Stimulated activated CD4-positive, alpha-beta T cell treated with anti-CD3 and anti-CD28 coated beads, Interleukin-2, amount 100 ng/mL, for 48 hours (primary cell): Measurements from ENCODE around the gene YTHDF1.
"Not testable (repeated sequence)": the region's sequence is repeated elsewhere in the genome, so short reads cannot be mapped to it uniquely, and the experiment has no call there.

Experiments
- DNase-seq, 2 donors: peaks; one replicate each; pipeline ENCODE4 v3.0.0-alpha.2; 2020

Gene YTHDF1

GRCh38 chr20:63216041-63216848, at the start of gene YTHDF1:
Gene YTHDF1, minus strand, starts transcription at chr20:63216131. Its CDS starts 239 bp downstream, at chr20:63215892.
- peak; percentile 93 to 94 for DNase-seq

DNA sequence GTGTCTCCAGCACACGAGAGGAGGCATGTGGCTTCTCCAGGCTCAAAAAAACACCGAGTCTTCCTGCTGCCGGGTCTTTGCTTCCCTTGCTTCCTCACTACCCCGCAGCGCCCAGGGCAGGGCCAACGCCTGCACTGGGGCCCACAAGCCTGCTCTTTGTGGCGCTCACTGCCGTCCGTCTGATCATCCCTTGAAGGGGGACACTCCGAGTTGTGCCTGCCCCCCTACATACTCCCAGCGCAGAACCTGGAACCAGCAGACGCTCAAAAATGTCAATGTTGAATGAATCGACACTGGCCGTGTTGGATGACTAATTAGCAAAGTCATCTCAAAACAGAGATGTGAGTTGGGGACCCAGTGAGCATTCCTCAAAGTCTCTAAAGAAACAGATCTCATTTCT, 48.6 kb upstream of the YTHDF1 start:
- no peak for DNase-seq

DNA sequence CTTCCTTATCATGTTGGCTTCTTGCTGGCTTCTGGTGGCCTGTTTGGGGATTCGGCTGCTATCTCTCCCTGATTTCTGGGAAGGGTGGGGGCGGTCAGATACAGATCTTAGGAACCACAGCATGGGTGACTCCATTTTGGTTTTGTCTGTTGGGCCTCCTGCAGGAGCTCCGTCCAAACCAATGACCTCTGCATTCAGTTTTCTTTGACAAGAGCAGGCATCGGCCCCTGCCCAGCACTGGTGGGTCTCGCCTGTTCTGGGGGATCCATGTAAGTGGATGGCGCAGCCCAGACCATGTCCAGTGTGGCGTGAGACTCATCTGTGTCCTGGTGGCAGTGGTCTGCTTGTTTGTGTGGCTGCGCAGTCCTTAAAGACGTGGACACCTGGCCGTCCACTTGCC, 48.1 kb upstream of the YTHDF1 start:
- no peak for DNase-seq

- no peak for DNase-seq
Measured at GRCh38 chr20:63262836-63263235, 46.9 kb upstream of the YTHDF1 start.

DNA sequence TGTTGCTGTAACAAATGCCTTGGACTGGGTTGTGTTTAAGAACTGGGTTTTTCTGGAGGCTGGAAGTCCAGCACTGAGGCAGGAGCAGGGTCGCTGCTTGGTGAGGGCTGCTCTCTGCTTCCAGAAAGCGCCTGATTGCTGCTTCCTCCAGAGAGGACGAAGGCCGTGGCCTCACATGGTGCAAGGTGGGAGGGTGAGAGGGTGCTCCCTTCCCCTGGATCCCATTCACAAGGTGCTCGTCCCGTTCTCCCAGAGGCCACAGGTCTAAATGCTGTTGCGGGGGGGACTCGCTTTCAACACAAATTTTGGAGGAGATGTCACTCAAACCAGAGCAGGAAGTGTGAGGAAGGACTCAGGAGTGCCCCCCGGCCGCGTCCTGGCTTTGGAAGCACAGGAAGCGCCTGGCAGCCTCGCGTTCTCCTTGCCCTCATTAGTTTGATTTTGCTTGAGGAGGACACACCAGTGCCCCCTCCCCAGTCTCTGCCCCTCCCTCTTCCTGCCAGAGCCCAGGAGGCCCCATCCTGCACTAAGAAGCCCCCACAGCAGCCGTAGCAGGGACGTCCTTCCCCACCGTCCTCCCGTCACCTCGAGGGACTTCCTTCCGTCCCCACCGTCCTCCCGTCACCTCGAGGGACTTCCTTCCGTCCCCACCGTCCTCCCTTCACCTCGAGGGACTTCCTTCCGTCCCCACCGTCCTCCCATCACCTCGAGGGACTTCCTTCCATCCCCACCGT, 46.0 kb upstream of the YTHDF1 start:
- no peak for DNase-seq

DNA sequence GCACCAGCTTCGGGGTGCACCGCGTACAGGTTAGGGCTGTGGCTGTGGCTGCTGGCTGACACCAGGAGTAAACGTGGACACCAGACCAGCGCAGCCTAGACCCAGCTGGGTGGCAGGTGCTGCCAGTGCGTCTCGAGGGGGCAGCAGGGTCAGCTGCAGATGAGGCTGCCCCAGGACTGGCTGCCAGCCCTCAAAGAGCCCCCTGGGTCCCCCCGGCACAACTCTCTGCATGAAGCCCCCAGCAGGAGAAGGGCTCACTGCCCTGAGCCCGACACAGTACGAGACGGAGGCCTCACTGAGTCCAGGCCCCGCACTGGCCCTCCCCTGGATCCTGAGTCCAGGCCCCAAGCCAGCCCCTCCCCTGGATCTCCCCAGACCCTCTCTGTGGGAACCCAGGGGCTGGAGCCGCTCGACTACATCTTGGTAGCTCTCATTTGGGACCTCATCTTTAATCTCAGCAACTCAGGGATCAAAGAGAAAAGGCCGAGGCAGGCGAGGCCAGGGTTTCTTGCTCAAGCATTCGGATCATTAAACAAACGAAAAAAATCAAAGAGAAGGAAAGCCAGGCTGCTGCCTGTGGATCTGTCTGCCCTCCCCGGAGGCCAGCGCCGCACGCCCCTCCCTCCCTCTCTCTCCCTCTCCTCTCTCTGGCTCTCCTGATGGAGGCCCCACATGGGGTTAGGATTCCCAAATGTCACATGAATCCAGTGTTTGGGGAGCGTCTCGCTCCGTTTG, 45.3 kb upstream of the YTHDF1 start:
- DNase-seq = no peak

- DNase-seq = no peak
Measured at GRCh38 chr20:63260521-63260920, 44.6 kb upstream of the YTHDF1 start.

DNA sequence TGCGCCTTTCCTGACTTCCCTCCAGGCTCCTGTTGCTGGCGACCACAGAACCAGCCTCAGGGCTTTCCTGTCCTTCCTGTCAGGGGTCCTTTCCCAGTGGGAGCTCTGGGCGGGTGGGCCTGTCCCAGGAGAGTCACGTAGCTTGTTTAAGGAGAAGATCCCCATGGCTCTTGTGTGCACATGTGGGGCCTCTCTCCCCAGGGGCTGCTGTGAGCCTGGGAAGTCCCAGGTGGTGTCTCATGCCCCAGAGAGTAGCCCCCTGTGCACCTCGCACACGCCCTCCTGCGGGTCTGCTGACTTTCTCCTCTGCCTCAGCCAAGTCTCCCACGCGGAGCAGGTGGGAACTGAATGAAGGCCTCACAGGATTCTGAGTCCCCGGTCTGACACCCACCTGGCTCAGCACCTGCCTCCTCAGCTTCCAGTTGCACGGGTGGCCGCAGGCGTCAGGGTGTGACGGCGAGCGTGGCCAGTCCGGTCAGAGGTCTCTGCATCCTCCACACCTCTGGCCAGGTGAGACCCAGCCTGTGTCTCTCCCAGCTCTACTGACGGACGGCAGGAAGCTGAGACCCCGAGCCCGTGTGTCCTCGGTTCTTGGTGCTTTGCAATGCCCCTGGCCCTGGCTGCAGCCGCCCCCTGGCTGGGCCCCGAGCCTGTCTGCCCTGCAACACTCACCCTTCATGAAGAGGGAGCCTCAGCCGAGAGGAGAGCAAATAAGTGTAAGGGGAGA, 44.0 kb upstream of the YTHDF1 start:
- DNase-seq = no peak

DNA sequence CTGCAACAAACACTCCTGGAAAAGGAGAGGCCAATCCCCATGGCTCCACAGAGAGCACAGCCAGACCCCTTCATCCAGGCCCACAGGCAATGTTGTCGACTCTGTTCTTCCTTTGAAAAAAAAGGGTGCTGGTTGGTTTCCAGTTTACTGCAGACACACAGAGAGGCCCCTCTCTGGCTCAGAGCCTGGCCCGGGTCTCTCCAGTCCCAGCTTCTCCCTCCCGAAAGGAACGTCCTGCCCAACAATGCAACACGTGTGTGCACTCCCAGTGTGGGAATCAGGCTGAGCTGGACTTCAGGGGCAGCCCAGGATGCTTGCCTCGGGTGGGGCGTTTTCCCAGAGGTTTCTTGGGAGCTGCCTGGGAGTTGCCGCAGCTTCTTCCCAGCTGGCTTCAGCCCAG, 42.9 kb upstream of the YTHDF1 start:
- no peak for DNase-seq

DNA sequence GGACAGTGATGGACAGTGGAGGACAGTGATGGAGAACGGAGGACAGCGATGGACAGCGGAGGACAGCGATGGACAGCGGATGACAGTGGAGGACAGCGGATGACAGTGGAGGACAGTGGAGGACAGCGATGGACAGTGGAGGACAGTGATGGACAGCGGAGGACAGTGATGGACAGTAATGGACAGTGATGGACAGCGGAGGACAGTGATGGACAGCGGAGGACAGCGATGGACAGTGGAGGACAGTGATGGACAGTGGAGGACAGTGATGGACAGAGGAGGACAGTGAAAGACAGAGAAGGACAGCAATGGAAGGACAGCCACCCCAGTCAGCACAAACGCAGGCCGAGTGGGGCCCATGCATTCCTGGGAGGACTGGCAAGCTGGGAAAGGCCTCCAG, 41.7 kb upstream of the YTHDF1 start:
- DNase-seq = no peak

- no peak for DNase-seq
Measured at GRCh38 chr20:63256954-63257353, 41.0 kb upstream of the YTHDF1 start.

DNA sequence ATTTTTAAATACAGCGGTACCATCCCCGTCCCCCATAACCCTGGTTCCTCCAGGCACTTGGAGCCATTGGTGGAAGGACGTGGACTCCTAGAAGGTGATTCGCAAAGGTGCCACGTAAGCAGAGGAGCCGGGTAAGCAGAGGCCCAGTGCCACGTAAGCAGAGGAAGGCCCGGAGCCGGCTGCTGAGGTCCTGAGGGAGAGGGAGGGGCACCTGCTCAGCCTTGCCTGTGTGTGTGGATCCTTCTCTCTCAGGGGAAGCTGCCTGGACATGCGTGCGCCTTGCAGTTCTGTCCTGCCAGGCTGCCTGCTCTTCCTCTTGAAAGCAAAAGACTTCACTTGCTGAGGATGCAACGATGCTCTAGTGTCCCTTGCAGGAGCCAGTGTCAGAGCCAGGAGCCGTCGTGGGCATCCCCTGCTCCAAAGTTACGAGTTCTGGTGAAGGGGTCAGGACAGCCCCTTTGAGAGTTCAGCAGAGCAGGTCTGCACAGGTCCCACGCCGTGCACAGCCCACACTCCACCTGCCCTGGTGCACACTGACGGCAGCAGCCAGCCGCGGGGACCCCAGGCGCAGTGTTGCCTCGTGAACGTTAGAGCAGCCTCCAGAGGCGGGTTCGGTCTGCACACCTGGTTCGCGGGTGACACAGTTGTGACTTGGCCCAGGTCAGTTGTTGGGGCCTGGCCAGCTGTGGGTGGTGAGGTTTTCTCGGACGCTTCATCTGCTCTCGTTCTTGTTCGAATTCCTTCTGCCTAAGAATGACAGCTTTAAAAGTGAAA, 40.2 kb upstream of the YTHDF1 start:
- no peak for DNase-seq

GRCh38 chr20:63254606-63255384, 38.9 kb upstream of the YTHDF1 start:
- DNase-seq = no peak

DNA sequence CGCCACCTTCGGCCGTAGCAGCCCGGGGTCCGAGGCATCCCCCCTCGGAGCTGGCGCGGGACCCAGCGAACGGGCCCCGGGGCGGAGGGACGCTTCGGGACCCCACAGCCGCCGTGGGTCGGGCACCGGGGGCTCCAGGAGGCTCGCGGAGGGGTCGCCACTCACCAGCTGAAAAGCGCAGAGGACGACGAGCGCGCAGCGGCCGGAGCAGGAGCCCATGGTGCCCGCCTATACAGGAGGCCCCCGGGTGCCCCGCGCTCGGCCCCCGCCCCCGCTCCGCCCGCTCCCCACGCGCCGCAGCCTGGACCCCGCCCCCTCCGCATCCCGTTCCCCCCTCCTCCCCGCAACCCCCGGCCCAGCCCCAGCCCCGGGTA, 38.3 kb upstream of the YTHDF1 start, which contains the start of gene NKAIN4:
Gene NKAIN4 (minus strand): TSS at position 232 of the 374 bp plus-strand sequence. CDS start 13 bp downstream, at position 219.
- DNase-seq = no peak

- DNase-seq = no peak
Measured at GRCh38 chr20:63253438-63254231, 37.7 kb upstream of the YTHDF1 start.

- no peak for DNase-seq
Measured at GRCh38 chr20:63253065-63253437, 37.1 kb upstream of the YTHDF1 start.

GRCh38 chr20:63252284-63252711, 36.4 kb upstream of the YTHDF1 start:
- DNase-seq = no peak

DNA sequence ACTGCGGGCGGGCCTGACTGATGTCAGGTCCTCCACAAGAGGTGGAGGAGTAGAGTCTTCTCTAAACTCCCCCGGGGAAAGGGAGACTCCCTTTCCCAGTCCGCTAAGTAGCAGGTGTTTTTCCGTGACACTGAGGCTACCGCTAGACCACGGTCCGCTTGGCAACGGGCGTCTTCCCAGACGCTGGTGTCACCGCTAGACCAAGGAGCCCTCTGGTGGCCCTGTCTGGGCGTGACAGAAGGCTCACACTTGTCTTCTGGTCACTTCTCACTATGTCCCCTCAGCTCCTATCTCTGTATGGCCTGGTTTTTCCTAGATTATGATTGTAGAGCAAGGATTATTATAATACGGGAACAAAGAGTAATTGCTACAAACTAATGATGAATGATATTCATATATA, 35.4 kb upstream of the YTHDF1 start:
- not testable (repeated sequence) for DNase-seq

DNA sequence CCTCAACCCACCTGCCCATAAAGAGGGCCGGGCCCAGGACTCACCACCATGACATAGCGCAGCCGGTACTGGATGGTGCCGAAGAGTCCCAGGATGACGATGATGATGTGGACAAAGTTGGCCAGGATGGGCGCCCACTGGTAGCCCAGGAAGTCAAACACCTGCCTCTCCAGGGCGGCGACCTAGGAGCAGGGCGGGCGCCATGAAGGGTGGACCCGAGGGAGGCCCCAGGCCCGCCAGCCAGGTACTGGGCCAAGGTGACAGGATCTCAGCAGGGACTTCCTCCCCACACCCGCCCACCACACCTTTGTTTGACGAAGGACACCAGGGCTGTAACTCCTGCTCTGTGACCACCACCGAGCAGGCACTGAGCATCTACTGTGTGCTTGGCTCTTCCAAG, 34.0 kb upstream of the YTHDF1 start:
- no peak for DNase-seq

GRCh38 chr20:63248835-63249591, 33.1 kb upstream of the YTHDF1 start:
- no peak for DNase-seq
